H9 (cell line): ENCODE measurements around the gene PTCD2. TPM values are rescaled to one million over a fixed set of nuclear protein-coding genes. Genes with fewer than 3 reads are reported as not detected.

Experiments used
- DNase-seq: peaks from one replicate; pipeline ENCODE4 v3.0.0-alpha.2; 2017
- H2AFZ ChIP-seq: one replicate; pipeline ENCODE4 v1.6.1; 2013; ENCODE audit warnings: mild to moderate bottlenecking, low read length, control low read depth, moderate library complexity
- H2AK5ac ChIP-seq: 2 replicates; pipeline ENCODE4 v1.6.1; 2013; ENCODE audit warnings: low read length, control low read depth, mixed read lengths; ENCODE audit not compliant: insufficient read length
- H2BK120ac ChIP-seq: one replicate; pipeline ENCODE4 v1.6.1; 2013; ENCODE audit warnings: low read depth, mild to moderate bottlenecking, low read length, control low read depth, inconsistent platforms; ENCODE audit not compliant: poor library complexity, severe bottlenecking
- H2BK12ac ChIP-seq: 2 replicates; pipeline ENCODE4 v1.6.1; 2013; ENCODE audit warnings: low read length, control low read depth, mixed read lengths, low read depth; ENCODE audit not compliant: insufficient read length
- H2BK15ac ChIP-seq: 2 replicates; pipeline ENCODE4 v1.6.1; 2013; ENCODE audit warnings: low read depth, low read length, control low read depth
- H2BK20ac ChIP-seq: one replicate; pipeline ENCODE4 v1.6.1; 2013; ENCODE audit warnings: low read depth, mild to moderate bottlenecking, low read length, control low read depth, inconsistent platforms; ENCODE audit not compliant: poor library complexity, severe bottlenecking
- H2BK5ac ChIP-seq: 2 replicates; pipeline ENCODE4 v1.6.1; 2013; ENCODE audit warnings: low read length, control low read depth, mixed read lengths; ENCODE audit not compliant: insufficient read length
- H3K14ac ChIP-seq: 2 replicates; pipeline ENCODE4 v1.6.1; 2013; ENCODE audit warnings: low read length, control low read depth; ENCODE audit not compliant: insufficient read depth
- H3K18ac ChIP-seq: 2 replicates; pipeline ENCODE4 v1.6.1; 2013; ENCODE audit warnings: low read depth, mild to moderate bottlenecking, mixed read lengths, low read length, control low read depth; ENCODE audit not compliant: insufficient read length
- H3K23ac ChIP-seq: 2 replicates; pipeline ENCODE4 v1.6.1; 2013; ENCODE audit warnings: low read length, control low read depth, mixed read lengths, low read depth; ENCODE audit not compliant: insufficient read length
- H3K23me2 ChIP-seq: 2 replicates; pipeline ENCODE4 v1.6.1; 2013; ENCODE audit warnings: low read depth, mild to moderate bottlenecking, mixed read lengths, low read length, control low read depth; ENCODE audit not compliant: insufficient read length, poor library complexity, severe bottlenecking
- H3K27ac ChIP-seq: 2 replicates; pipeline ENCODE4 v1.5.1; 2013; ENCODE audit warnings: low read length, control low read depth, mixed read lengths, low read depth; ENCODE audit not compliant: insufficient read length
- H3K27me3 ChIP-seq: 2 replicates; pipeline ENCODE4 v1.6.1; 2013; ENCODE audit warnings: low read length, control low read depth, inconsistent platforms; ENCODE audit not compliant: insufficient read depth
- H3K4ac ChIP-seq: 2 replicates; pipeline ENCODE4 v1.6.1; 2013; ENCODE audit warnings: low read depth, mild to moderate bottlenecking, control low read depth, inconsistent platforms, low read length, moderate library complexity
- H3K4me1 ChIP-seq: 2 replicates; pipeline ENCODE4 v1.6.1; 2013; ENCODE audit warnings: low read length, control low read depth, inconsistent platforms; ENCODE audit not compliant: insufficient read depth
- H3K4me2 ChIP-seq: 2 replicates; pipeline ENCODE4 v1.6.1; 2013; ENCODE audit warnings: low read length, control low read depth, mixed read lengths; ENCODE audit not compliant: insufficient read length, insufficient read depth
- H3K56ac ChIP-seq: 2 replicates; pipeline ENCODE4 v1.6.1; 2013; ENCODE audit warnings: low read depth, mild to moderate bottlenecking, mixed read lengths, low read length, control low read depth; ENCODE audit not compliant: insufficient read length
- H3K79me1 ChIP-seq: 2 replicates; pipeline ENCODE4 v1.6.1; 2013; ENCODE audit warnings: low read depth, mild to moderate bottlenecking, moderate library complexity, low read length, control low read depth, inconsistent platforms; ENCODE audit not compliant: insufficient read depth, poor library complexity, severe bottlenecking
- H3K79me2 ChIP-seq: 2 replicates; pipeline ENCODE4 v1.6.1; 2013; ENCODE audit warnings: low read length, control low read depth, inconsistent platforms; ENCODE audit not compliant: insufficient read depth
- H3K9ac ChIP-seq: 2 replicates; pipeline ENCODE4 v1.6.1; 2013; ENCODE audit warnings: low read length, control low read depth, mixed read lengths; ENCODE audit not compliant: insufficient read length; ENCODE audit errors: extremely low read depth
- H3K9me3 ChIP-seq: one replicate; pipeline ENCODE4 v1.6.1; 2013; ENCODE audit warnings: low read depth, low read length, inconsistent platforms; ENCODE audit not compliant: control insufficient read depth
- H3T11ph ChIP-seq: one replicate; pipeline ENCODE4 v1.6.1; 2013; ENCODE audit warnings: mild to moderate bottlenecking, low read length, control low read depth, inconsistent platforms
- H4K20me1 ChIP-seq: one replicate; pipeline ENCODE4 v1.6.1; 2013; ENCODE audit not compliant: control insufficient read depth, insufficient read length, insufficient read depth
- H4K5ac ChIP-seq: 2 replicates; pipeline ENCODE4 v1.6.1; 2013; ENCODE audit warnings: low read depth, mild to moderate bottlenecking, mixed read lengths, low read length, control low read depth; ENCODE audit not compliant: insufficient read length
- H4K8ac ChIP-seq: replicated peaks from 2 replicates; pipeline ENCODE4 v1.6.1; 2013; ENCODE audit warnings: low read length, control low read depth, mixed read lengths, low read depth; ENCODE audit not compliant: insufficient read length
- H4K91ac ChIP-seq: 2 replicates; pipeline ENCODE4 v1.6.1; 2013; ENCODE audit warnings: low read depth, mild to moderate bottlenecking, moderate library complexity, mixed read lengths, low read length, control low read depth; ENCODE audit not compliant: insufficient read length
- H3K27ac Mint-ChIP-seq, 3 experiments: 2 replicates in 2 of 3; 3 replicates in 1 of 3; pipeline ENCODE4 v1.8.0; 2020 to 2021; ENCODE audit warnings: mixed read lengths in 3 of 3, mild to moderate bottlenecking in 1 of 3, moderate library complexity in 1 of 3
- H3K27me3 Mint-ChIP-seq: 2 replicates; pipeline ENCODE4 v1.8.0; 2021; ENCODE audit warnings: low read depth, mild to moderate bottlenecking, moderate library complexity, mixed read lengths
- H3K36me3 Mint-ChIP-seq, 3 experiments: 2 replicates in 2 of 3; 3 replicates in 1 of 3; pipeline ENCODE4 v1.8.0; 2020 to 2021; ENCODE audit warnings: low read depth in 3 of 3, mixed read lengths in 3 of 3; ENCODE audit not compliant: insufficient read depth in 1 of 3
- H3K4me1 Mint-ChIP-seq, 2 experiments: 2 replicates each; pipeline ENCODE4 v1.8.0; 2020; ENCODE audit warnings: mixed read lengths in 2 of 2
- H3K4me3 Mint-ChIP-seq, 2 experiments: 2 replicates in 1 of 2; 3 replicates in 1 of 2; pipeline ENCODE4 v1.8.0; 2020 to 2021; ENCODE audit warnings: mild to moderate bottlenecking in 2 of 2, mixed read lengths in 2 of 2, moderate library complexity in 1 of 2
- H3K9me3 Mint-ChIP-seq, 2 experiments: 2 replicates in 1 of 2; 3 replicates in 1 of 2; pipeline ENCODE4 v1.8.0; 2020; ENCODE audit warnings: mild to moderate bottlenecking in 2 of 2, mixed read lengths in 2 of 2, moderate library complexity in 1 of 2
- CTCF ChIP-seq: fragments of 200-600 bp; sonication (generic); conservative IDR thresholded peaks from 3 replicates; pipeline ENCODE4 v1.8.0; 2021; ENCODE audit warnings: antibody characterized with exemption, mild to moderate bottlenecking
- WGBS: extraction: QIAGEN DNeasy Blood & Tissue Kit; methylation state at CpG from one replicate; pipeline ENCODE4 v1.1.7; 2013; ENCODE audit warnings: missing lambda C conversion rate, low lambda C conversion rate, mixed read lengths; ENCODE audit not compliant: insufficient read length; ENCODE audit errors: extremely low coverage; 5-methylcytosine and 5-hydroxymethylcytosine counted together
- total RNA-seq: library from RNA; stranded (reverse); gene quantifications from 2 replicates; pipeline ENCODE4 v1.2.1, GENCODE V29; 2021

PTCD2 gene
- total RNA-seq, 1 experiment from 2014 or later = 12.7 TPM

GRCh38 chr5:72364951-72365350 is 44.8 kb downstream of the PTCD2 start:
- no peak overlapping the region for H4K91ac ChIP-seq
- no peaks in the 10 kb centered on the region for H3K79me1 ChIP-seq
- H3K4me3 Mint-ChIP-seq = no peak overlapping the region
- H3K14ac ChIP-seq = no peak overlapping the region; the same call in 1 of the 2 replicates
- no peak overlapping the region for H3K9ac ChIP-seq
- H3K4ac ChIP-seq = no peak overlapping the region
- no peak overlapping the region for H3T11ph ChIP-seq
- H3K36me3 Mint-ChIP-seq = peaks cover 14 to 26% (median 23%) of the 10 kb centered on the region in 3 experiments
- no peak for DNase-seq
- H3K4me1 Mint-ChIP-seq = peaks cover 26 to 45% of the 10 kb centered on the region in 2 experiments
- H2BK120ac ChIP-seq = no peak overlapping the region
- no peak overlapping the region for H2BK20ac ChIP-seq
- peaks cover 0 to 2% of the 10 kb centered on the region in 2 experiments; a peak in 1 of 5 replicates for H3K9me3 Mint-ChIP-seq
- no peaks in the 10 kb centered on the region for H4K20me1 ChIP-seq
- no peak overlapping the region for H4K8ac ChIP-seq
- peak overlapping the region; percentile 7 to 57 (median 42); a peak in 6 of 7 replicates for H3K27ac Mint-ChIP-seq
- no peak overlapping the region for H4K5ac ChIP-seq
- no peak overlapping the region for H3K56ac ChIP-seq
- no peaks in the 10 kb centered on the region for H3K9me3 ChIP-seq
- H3K4me1 ChIP-seq = peaks cover 6% of the 10 kb centered on the region; the same call in 1 of the 2 replicates
- no peak overlapping the region for H2BK12ac ChIP-seq
- H3K18ac ChIP-seq = peak overlapping the region; percentile 29
- H2AK5ac ChIP-seq = no peak overlapping the region
- no peaks in the 10 kb centered on the region for H3K79me2 ChIP-seq
- H3K23ac ChIP-seq = no peak overlapping the region
- no peak overlapping the region for H2AFZ ChIP-seq
- WGBS = no CpG with 5 or more reads among the region's 4 CpGs
- no peak overlapping the region for H3K4me2 ChIP-seq
- H2BK15ac ChIP-seq = no peak overlapping the region
- no peak overlapping the region for H2BK5ac ChIP-seq
- H3K23me2 ChIP-seq = no peaks in the 10 kb centered on the region
- no peaks in the 10 kb centered on the region for H3K27me3 Mint-ChIP-seq
- no peaks in the 10 kb centered on the region for H3K27me3 ChIP-seq
- no peak overlapping the region for H3K27ac ChIP-seq
- TF ChIP-seq CTCF = no peak
